ENCODE results near the gene TRNAU1AP. TPM values are rescaled to one million over a fixed set of nuclear protein-coding genes. Genes with fewer than 3 reads are reported as not detected.

TRNAU1AP gene
- total and polyA plus RNA-seq, 2 of the 13 experiments (the other 11 are each of a cell fraction or from before 2014, with no cell fraction given): 29.0 to 42.9 TPM

- no peak for TF ChIP-seq ZNF574 (CRISPR knock-in tag; IDR thresholded peaks at IDR 0.05)
- no peak for TF ChIP-seq MIXL1 (CRISPR knock-in tag; IDR thresholded peaks at IDR 0.05)
- TF ChIP-seq ATM (IDR thresholded peaks at IDR 0.05; ENCODE audit: borderline replicate concordance): no peak
- TF ChIP-seq ZNF550 (CRISPR knock-in tag; IDR thresholded peaks at IDR 0.05; ENCODE audit: borderline replicate concordance): no peak
- no peak for TF ChIP-seq RBM39 (IDR thresholded peaks at IDR 0.05; ENCODE audit: low read depth, low read length, poor library complexity, severe bottlenecking)
- TF ChIP-seq ZNF281 (CRISPR knock-in tag; IDR thresholded peaks at IDR 0.05; ENCODE audit: borderline replicate concordance): no peak
- TF ChIP-seq ZNF724P (CRISPR knock-in tag; IDR thresholded peaks at IDR 0.05; ENCODE audit: borderline replicate concordance): no peak
- TF ChIP-seq ARID3A (IDR thresholded peaks at IDR 0.05; ENCODE audit: low read depth, low read length): no peak
- no peak for TF ChIP-seq ZNF3 (CRISPR knock-in tag; IDR thresholded peaks at IDR 0.05)
- peak; percentile 92 for TF ChIP-seq HDAC6 (IDR thresholded peaks at IDR 0.05; ENCODE audit: low read depth, low read length)
- TF ChIP-seq SIX1 (CRISPR knock-in tag; IDR thresholded peaks at IDR 0.05; ENCODE audit: borderline replicate concordance): no peak
- TF ChIP-seq ZNF879 (CRISPR knock-in tag; IDR thresholded peaks at IDR 0.05): no peak
- no peak for TF ChIP-seq ZBTB34 (CRISPR knock-in tag; IDR thresholded peaks at IDR 0.05)
- no peak for TF ChIP-seq ZBTB42 (CRISPR knock-in tag; IDR thresholded peaks at IDR 0.05)
- no peak for TF ChIP-seq SATB2 (CRISPR knock-in tag; IDR thresholded peaks at IDR 0.05)
- TF ChIP-seq ZNF709 (CRISPR knock-in tag; IDR thresholded peaks at IDR 0.05): no peak
- TF ChIP-seq SCMH1 (CRISPR knock-in tag; IDR thresholded peaks at IDR 0.05; ENCODE audit: borderline replicate concordance): no peak
- peak; percentile 21; the same call in 1 of the 2 replicates for TF ChIP-seq PAF1 (CRISPR knock-in tag; IDR thresholded peaks at IDR 0.05)
- TF ChIP-seq MYPOP (CRISPR knock-in tag; IDR thresholded peaks at IDR 0.05): 0 out of 2 replicates have a peak, but pooled peaks have one; percentile 7
- no peak for TF ChIP-seq FOSL2 (CRISPR knock-in tag; IDR thresholded peaks at IDR 0.05)
- TF ChIP-seq ZNF841 (CRISPR knock-in tag; IDR thresholded peaks at IDR 0.05; ENCODE audit: borderline replicate concordance): no peak
- no peak for TF ChIP-seq POLR2AphosphoS2 (IDR thresholded peaks at IDR 0.05; ENCODE audit: low read depth, low read length)
These were observed 46.0 kb upstream of the TRNAU1AP start (continued) for GRCh38 chr1:28506907-28507246.
